Activated CD8-positive, alpha-beta T cell treated with anti-CD3 and anti-CD28 coated beads for 36 hours (primary cell): ENCODE data around the gene RTN3. TPM values are rescaled to one million over a fixed set of nuclear protein-coding genes. Genes with fewer than 3 reads are reported as not detected.

Experiments
- ATAC-seq: fragments of 200-7000 bp; cut with Tn5 transposase; one replicate; pipeline ENCODE4 v1.10.0; 2021; ENCODE audit warnings: mild to moderate bottlenecking, moderate library complexity
- CTCF ChIA-PET: fragments of 350-600 bp; sonication (Branson Sonifier 250); formaldehyde crosslinking; loops from one replicate; lab custom pipeline; 2021; ENCODE audit warnings: antibody characterized with exemption; lab: Charles Lee
- POLR2A ChIA-PET: fragments of 350-600 bp; sonication (Branson Sonifier 250); formaldehyde crosslinking; loops from one replicate; lab custom pipeline; 2021; ENCODE audit warnings: antibody characterized with exemption; lab: Charles Lee
- DNase-seq: peaks from one replicate; pipeline ENCODE4 v3.0.0-alpha.2; 2020
- H3K27ac Mint-ChIP-seq: one replicate; pipeline ENCODE4 v1.8.0; 2021; ENCODE audit warnings: mild to moderate bottlenecking, mixed read lengths
- H3K27me3 Mint-ChIP-seq: one replicate; pipeline ENCODE4 v1.8.0; 2021; ENCODE audit warnings: mixed read lengths
- H3K36me3 Mint-ChIP-seq: one replicate; pipeline ENCODE4 v1.8.0; 2021; ENCODE audit warnings: low read depth, mixed read lengths
- H3K4me1 Mint-ChIP-seq: one replicate; pipeline ENCODE4 v1.8.0; 2021; ENCODE audit warnings: low read depth, mixed read lengths
- H3K4me3 Mint-ChIP-seq: one replicate; pipeline ENCODE4 v1.8.0; 2021; ENCODE audit warnings: mild to moderate bottlenecking, moderate library complexity, mixed read lengths
- H3K9me3 Mint-ChIP-seq: one replicate; pipeline ENCODE4 v1.8.0; 2021; ENCODE audit warnings: mixed read lengths
- intact Hi-C: fragments of 100-400 bp; cut with micrococcal nuclease; formaldehyde crosslinking; loops from one replicate; pipeline ENCODE4 v1.10.0; 2022
- total RNA-seq, 2 experiments: library from RNA; stranded (reverse); gene quantifications; one replicate each; pipeline ENCODE4 v1.2.3, GENCODE V29; 2021
- TF ChIP-seq, protein P1 (sequence below): fragments of 200-600 bp; IDR thresholded peaks from one replicate; pipeline ENCODE4 v1.8.0; 2022; ENCODE audit warnings: antibody characterized with exemption, mild to moderate bottlenecking

Gene RTN3
- total RNA-seq, 2 experiments from 2014 or later, result 32.1 to 34.0 TPM

DNA sequence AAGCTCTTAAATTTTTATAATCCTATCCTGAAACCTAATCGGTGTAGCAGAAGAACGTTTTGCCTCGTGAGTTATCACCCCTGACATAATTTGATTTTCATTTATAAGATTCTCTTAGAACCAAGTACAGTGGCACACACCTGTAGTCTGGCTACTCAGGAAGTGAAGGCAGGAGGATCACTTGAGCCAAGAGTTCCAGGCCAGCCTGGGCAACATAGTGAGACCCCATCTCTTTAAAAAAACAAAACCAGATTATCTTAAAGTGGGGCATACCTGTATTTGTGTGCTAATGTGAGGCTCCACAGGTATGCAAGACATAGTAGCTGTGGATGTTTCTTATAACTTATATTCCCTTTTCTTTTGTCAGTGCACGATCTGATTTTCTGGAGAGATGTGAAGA is 68.3 kb downstream of the RTN3 start:
- intact Hi-C loops, result no loop called here
- no peaks in the 10 kb centered on the region for H3K27me3 Mint-ChIP-seq
- no peak overlapping the region for H3K4me3 Mint-ChIP-seq
- H3K27ac Mint-ChIP-seq, result no peak overlapping the region
- ATAC-seq (no peak), DNase-seq (no peak)
- ChIA-PET POLR2A (no interaction called here), CTCF (interaction anchor here (1.6 kb wide), 1 partner anchor 11 kb away, joined by 6 read pairs; no protein-coding TSS in a partner anchor)
- TF ChIP-seq, protein P1, sequence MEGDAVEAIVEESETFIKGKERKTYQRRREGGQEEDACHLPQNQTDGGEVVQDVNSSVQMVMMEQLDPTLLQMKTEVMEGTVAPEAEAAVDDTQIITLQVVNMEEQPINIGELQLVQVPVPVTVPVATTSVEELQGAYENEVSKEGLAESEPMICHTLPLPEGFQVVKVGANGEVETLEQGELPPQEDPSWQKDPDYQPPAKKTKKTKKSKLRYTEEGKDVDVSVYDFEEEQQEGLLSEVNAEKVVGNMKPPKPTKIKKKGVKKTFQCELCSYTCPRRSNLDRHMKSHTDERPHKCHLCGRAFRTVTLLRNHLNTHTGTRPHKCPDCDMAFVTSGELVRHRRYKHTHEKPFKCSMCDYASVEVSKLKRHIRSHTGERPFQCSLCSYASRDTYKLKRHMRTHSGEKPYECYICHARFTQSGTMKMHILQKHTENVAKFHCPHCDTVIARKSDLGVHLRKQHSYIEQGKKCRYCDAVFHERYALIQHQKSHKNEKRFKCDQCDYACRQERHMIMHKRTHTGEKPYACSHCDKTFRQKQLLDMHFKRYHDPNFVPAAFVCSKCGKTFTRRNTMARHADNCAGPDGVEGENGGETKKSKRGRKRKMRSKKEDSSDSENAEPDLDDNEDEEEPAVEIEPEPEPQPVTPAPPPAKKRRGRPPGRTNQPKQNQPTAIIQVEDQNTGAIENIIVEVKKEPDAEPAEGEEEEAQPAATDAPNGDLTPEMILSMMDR, result no peak
- H3K9me3 Mint-ChIP-seq, result no peaks in the 10 kb centered on the region
- peaks cover 13% of the 10 kb centered on the region for H3K36me3 Mint-ChIP-seq
- H3K4me1 Mint-ChIP-seq, result no peaks in the 10 kb centered on the region

DNA sequence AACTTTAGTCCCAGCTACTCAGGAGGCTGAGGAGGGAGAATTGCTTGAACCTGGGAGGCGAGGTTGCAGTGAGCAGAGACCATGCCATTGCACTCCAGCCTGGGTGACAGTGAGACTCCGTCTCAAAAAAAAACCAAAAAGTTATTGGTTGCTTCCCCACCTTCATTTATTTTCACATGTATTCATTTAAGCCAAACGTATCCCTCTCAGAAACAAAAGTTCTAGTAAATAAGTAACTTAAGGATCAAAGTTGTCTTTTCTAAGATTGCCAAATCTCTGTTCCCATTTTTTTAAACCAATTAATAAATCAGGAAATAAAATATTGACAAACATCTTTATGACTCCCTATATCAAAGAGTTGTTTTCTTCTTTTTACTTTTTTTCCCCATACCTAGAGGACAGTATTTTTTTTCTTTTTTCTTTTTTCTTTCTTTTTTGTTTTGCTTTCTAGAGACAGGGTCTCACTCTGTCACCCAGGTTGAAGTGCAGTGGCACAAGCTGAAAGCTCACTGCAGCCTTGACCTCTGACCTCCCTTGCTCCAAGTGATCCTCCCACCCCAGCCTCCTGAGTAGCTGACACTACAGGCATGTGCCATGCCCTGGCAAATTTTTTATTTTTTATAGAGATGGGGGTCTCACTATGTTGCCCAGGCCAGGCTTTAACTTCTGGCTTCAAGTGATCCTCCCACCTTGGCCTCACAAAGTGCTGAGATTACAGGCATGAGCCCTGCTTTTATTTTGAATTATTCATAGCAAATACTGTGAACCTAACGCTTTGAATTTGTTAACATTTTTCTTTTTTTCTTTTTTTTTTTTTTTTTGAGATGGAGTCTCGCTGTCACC is 75.8 kb downstream of the RTN3 start:
- H3K27me3 Mint-ChIP-seq, result no peaks in the 10 kb centered on the region
- H3K27ac Mint-ChIP-seq, result no peak overlapping the region
- DNase-seq, result no peak
- intact Hi-C loops, result no loop called here
- ATAC-seq, result no peak
- ChIA-PET POLR2A (no interaction called here), CTCF (no interaction called here)
- H3K4me1 Mint-ChIP-seq, result no peaks in the 10 kb centered on the region
- no peaks in the 10 kb centered on the region for H3K9me3 Mint-ChIP-seq
- peaks cover 9% of the 10 kb centered on the region for H3K36me3 Mint-ChIP-seq
- no peak overlapping the region for H3K4me3 Mint-ChIP-seq
- TF ChIP-seq, protein P1, result no peak

DNA sequence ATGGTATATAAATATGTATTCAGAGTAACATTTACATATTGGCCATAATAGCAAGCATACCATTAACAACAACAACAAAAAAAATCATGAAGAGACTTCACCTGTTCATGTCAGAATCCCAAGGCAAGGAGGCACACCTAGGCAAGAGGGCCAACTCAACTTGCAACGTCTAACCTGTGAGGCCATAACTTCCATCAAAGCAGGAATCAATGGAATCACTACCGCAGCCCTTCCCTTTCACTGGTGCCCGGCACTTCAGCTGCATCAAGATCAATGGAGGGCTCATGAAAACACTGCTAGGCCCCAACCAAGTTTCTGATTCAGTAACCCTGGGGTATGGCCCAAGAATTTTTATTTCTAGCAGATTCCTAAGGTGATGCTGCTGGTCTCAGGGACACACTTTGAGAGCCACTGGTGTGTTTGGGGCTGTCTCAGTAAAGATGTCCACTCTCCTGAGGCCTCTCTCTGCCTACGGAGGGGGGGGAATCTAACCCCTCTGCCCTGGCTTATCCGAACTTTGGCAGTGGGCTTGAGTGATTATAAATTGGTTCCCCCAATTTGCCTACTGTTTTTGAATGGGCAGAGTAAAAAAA is 79.3 kb downstream of the RTN3 start:
- CTCF ChIA-PET, result interaction anchor here (1.4 kb wide), 1 partner anchor 22 kb away, joined by 4 read pairs; no protein-coding TSS in a partner anchor
- TF ChIP-seq, protein P1, result no peak
- DNase-seq, result no peak

DNA sequence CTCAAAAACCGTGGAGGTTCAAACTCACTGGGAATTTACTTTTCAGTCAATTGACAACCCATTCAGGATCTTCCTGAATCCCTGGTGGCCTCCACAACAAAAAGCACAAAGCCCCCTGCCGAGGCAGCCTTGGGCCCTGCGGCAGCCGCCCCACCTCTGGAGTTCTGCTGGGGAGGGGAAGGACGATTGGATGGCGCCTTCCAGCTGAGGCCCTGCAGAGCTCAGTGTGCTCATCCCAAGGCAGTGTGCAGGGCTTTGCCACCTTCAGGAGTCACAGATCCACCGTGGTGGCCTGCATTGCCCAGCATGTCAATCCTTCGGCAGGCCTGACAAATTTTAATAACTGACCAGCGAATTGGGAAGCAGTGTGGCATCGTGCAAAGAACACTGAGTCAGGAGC is 79.9 kb downstream of the RTN3 start:
- intact Hi-C loops, result no loop called here
- POLR2A ChIA-PET, result no interaction called here
- H3K36me3 Mint-ChIP-seq, result peaks cover 3% of the 10 kb centered on the region
- DNase-seq (no peak), ATAC-seq (no peak)
- TF ChIP-seq, protein P1, result no peak
- no peaks in the 10 kb centered on the region for H3K9me3 Mint-ChIP-seq
- H3K27ac Mint-ChIP-seq, result no peak overlapping the region
- CTCF ChIA-PET, result interaction anchor here (1.4 kb wide), 1 partner anchor 23 kb away, joined by 4 read pairs; no protein-coding TSS in a partner anchor
- H3K4me3 Mint-ChIP-seq, result no peak overlapping the region
- H3K4me1 Mint-ChIP-seq, result no peaks in the 10 kb centered on the region
- no peaks in the 10 kb centered on the region for H3K27me3 Mint-ChIP-seq

More for the DNA sequence above, 79.3 kb downstream of the RTN3 start:
- H3K36me3 Mint-ChIP-seq, result peaks cover 3% of the 10 kb centered on the region
- H3K4me1 Mint-ChIP-seq, result no peaks in the 10 kb centered on the region
- ATAC-seq, result no peak
- no peaks in the 10 kb centered on the region for H3K27me3 Mint-ChIP-seq
- intact Hi-C loops, result no loop called here
- no peaks in the 10 kb centered on the region for H3K9me3 Mint-ChIP-seq
- H3K4me3 Mint-ChIP-seq, result no peak overlapping the region
- no peak overlapping the region for H3K27ac Mint-ChIP-seq
- POLR2A ChIA-PET, result no interaction called here
